CD4-positive, alpha-beta T cell treated with Interleukin-1 beta for 1 hour (primary cell): ENCODE results near the gene DZIP1.
A peak's percentile ranks its signal among the peaks of the same experiment; 100 is the strongest.
"Not testable (repeated sequence)": the region's sequence is repeated elsewhere in the genome, so short reads cannot be mapped to it uniquely, and the experiment has no call there.

Experiments
- DNase-seq, 2 donors: peaks; one replicate each; pipeline ENCODE4 v3.0.0-alpha.2; 2020 to 2022

The DZIP1 gene

GRCh38 chr13:95644601-95645052 is at the start of gene DZIP1:
Gene DZIP1, minus strand, starts transcription at chr13:95644706. Its CDS starts 2,677 bp downstream, at chr13:95642029.
- DNase-seq: no peak

- not testable (repeated sequence) for DNase-seq
These were observed 46.5 kb upstream of the DZIP1 start for GRCh38 chr13:95690986-95691385.

- DNase-seq: no peak
These were observed 45.0 kb upstream of the DZIP1 start for GRCh38 chr13:95689582-95689926.

GRCh38 chr13:95684960-95685359 is 40.5 kb upstream of the DZIP1 start:
- DNase-seq: not testable (repeated sequence)

- DNase-seq: no peak
These were observed 39.9 kb upstream of the DZIP1 start for GRCh38 chr13:95684418-95684817.

- no peak for DNase-seq
These were observed 35.2 kb upstream of the DZIP1 start for GRCh38 chr13:95679722-95680121.

- no peak for DNase-seq
These were observed 34.5 kb upstream of the DZIP1 start for GRCh38 chr13:95678967-95679366.

GRCh38 chr13:95677564-95678266 is 33.2 kb upstream of the DZIP1 start:
- no peak for DNase-seq

- peak; percentile 98 to 99 for DNase-seq
These were observed 32.5 kb upstream of the DZIP1 start, which contains the start of gene DNAJC3 for GRCh38 chr13:95676762-95677563. Gene DNAJC3, plus strand, starts transcription at chr13:95677139. Its CDS starts 117 bp downstream, at chr13:95677256.

GRCh38 chr13:95676105-95676761 is 31.7 kb upstream of the DZIP1 start:
- DNase-seq: peak; percentile 20 to 39

- no peak for DNase-seq
These were observed 27.1 kb upstream of the DZIP1 start for GRCh38 chr13:95671597-95671996.

GRCh38 chr13:95667235-95667634 is 22.7 kb upstream of the DZIP1 start:
- not testable (repeated sequence) for DNase-seq

- DNase-seq: peak in 1 of 2 donors; percentile 35
These were observed 16.6 kb upstream of the DZIP1 start for GRCh38 chr13:95660981-95661581.

- no peak for DNase-seq
These were observed 15.0 kb upstream of the DZIP1 start for GRCh38 chr13:95659500-95659899.

GRCh38 chr13:95656386-95657015 is 12.0 kb upstream of the DZIP1 start:
- DNase-seq: no peak

GRCh38 chr13:95652821-95653220 is 8.3 kb upstream of the DZIP1 start:
- DNase-seq: no peak

- no peak for DNase-seq
These were observed 7.8 kb upstream of the DZIP1 start for GRCh38 chr13:95652244-95652764.

- no peak for DNase-seq
These were observed 6.2 kb upstream of the DZIP1 start for GRCh38 chr13:95650696-95651095.

GRCh38 chr13:95647321-95647720 is 2.8 kb upstream of the DZIP1 start:
- no peak for DNase-seq

- DNase-seq: no peak
These were observed 439 bp downstream of the DZIP1 start for GRCh38 chr13:95643936-95644598.

GRCh38 chr13:95643571-95643935 is 953 bp downstream of the DZIP1 start:
- DNase-seq: no peak

GRCh38 chr13:95642999-95643398 is 1.5 kb downstream of the DZIP1 start:
- no peak for DNase-seq
